ENCODE measurements around the gene SH3PXD2B.
A peak's percentile ranks its signal among the peaks of the same experiment; 100 is the strongest.
"Not testable (repeated sequence)": the region's sequence is repeated elsewhere in the genome, so short reads cannot be mapped to it uniquely, and the experiment has no call there.

SH3PXD2B gene

DNA sequence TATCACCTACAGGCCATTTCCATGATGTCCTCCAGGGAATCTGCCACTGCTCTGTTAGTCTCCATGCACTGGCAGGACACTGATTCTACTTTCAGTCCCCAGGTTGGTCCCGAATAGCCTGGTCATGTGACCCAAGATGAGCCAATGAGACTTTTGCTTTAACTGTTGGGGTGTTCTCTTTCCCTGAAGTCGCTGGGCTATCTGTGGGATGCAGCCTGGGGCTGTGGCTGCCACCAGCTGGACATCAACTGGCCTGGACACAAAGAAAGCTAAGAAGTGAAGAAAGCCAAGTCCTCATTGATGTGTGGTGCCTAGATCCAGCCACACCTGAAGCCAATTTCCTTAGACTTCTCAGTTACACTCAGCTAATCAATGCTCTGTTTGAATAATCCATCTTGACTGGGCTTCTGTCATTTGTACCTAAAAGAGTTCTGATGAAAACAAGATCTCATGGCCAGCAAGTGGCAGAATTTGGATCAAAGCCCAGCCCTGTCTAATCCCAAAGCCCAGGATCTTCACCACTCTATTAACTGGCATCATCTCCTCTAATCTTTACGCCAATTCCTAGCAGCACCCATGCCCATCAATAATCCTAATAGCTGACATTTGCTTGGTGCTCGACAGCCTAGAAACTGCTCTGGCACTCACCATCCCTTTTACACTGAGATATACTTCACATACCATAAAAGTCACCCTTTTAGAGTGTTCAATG lies 37.0 kb downstream of the SH3PXD2B start:
- no peak for DNase-seq

DNA sequence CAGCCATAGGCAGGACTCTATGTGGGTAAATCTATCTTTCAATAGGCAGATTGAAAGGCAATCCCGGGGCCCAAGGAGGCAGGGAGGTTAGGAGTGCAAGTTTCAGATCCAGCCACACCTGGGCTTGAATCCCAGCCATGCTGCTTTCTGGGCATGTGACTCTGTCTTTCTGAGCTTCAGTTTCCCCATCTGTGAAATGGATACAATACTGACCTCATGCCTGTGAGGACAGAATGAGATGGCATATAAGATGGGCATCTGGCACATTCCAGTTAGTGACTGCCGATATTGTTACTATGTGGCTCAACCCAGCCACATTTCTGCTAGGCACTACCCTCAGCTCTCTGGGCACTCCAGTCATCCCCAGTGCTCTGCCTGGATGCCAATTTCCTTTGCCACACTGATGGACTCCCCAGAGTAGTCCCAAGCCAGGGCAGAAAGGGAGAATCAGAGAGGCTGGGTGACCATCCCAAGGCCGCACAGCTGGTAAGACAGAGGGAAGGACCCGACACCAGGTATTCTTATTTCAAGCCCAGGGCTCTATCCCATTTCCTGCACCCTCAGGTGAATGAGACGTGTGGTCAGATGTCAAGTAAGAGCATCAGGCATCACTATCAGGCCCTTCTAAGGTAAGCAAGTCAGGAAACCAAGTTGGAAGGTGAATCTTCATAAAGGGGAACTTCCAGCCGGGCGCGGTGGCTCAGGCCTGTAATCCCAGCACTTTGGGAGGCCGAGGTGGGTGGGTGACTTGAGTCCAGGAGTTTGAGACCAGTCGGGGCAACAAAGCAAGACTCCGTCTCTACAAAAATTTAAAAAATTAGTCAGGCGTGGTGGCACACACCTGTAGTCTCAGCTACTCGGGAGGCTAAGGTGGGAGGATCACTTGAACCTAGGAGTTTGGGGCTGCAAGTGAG lies 38.7 kb downstream of the SH3PXD2B start:
- no peak for DNase-seq

DNA sequence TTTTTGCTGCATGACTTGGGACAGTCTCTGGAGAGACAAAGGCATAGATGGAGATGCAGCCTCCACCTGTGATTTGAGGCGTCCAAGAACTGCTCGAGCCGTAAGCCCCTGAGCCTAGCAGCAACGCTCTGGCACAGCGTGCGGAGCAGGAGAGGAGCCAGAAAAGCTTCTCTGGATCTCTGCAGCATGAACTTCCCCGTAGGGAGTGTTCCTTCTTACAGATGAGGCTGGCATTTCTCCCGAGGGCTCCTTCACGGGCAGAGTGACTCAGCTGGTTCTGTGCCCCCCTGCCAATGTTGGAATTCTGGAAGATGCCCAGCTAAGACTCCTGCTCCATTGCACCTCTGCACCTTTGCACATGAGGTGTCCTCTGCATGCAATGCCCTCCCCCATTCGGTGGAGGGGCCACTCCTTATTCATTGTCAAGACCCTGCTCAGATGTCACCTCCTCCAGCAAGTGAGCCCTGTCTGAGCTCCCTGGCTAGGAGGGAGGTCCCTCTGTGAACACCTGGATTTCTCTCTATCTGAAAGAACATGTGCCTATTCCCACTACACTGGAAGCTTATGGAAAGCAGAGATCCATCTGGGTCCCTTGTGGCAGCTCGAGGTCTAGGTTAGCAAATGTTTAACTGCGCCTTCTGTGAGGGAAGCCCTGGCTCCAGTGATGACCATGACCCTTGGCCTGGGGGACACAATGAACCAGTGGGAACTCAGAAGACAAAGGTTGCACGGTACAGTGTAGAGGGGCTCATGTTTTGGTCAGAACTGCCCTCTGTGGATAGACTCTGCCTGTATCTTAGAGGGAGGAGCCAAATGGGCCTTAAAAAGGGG lies 39.6 kb downstream of the SH3PXD2B start:
- DNase-seq = no peak

DNA sequence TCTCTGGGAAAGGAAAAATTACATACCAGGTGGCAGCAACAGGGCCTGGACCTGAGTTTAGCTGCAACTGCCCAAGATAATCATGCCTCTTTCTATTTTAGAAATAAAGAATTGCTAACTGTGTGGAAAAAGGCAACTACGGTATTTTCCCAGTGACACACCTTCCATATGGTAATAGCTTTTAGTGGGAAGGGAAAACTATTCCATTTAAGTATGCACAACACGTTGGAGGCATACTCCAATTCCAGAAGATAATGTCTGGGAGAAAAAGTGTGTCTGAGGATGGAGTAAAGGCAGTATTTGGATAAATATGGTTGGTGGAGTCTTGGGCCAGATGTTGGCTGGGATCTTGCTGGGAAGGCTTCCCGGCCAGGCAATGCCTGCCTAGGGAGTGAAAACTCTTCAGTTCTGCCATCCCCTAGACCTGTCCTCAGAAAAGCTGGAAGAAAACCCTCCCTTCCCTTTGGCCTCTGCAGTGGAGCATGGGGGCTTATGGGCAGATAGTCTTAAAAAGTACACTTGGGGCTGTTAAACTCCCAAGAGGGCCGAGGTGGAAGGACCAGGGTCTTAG lies 40.6 kb downstream of the SH3PXD2B start:
- DNase-seq = no peak

DNA sequence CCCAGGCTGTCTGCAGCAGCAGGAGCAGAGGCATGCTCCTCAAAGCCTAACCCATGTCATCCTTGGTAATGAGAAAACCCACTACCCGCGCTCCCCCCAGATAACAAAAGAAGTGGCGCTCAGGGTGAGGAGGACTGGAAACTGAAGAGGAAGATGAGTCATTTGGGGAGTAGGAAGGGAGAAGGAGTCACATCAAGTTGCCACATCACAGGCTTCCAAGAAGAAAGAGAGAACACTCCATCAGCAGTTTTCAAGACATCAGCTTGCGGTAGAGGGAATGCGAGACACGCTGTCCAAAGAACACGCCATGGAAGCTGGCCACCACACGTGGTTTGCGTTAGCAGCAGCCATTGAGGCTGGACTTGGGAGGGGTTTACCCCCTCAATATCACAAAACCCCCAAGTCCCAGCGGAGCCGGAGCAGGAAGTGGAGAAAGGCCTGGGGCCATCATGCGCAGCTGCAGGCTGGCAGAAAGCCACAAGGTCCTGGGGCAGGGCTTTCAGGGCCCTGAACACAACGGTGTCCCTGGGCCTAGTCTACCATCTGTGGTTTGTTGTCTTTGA lies 41.5 kb downstream of the SH3PXD2B start:
- peak; percentile 3 for DNase-seq

DNA sequence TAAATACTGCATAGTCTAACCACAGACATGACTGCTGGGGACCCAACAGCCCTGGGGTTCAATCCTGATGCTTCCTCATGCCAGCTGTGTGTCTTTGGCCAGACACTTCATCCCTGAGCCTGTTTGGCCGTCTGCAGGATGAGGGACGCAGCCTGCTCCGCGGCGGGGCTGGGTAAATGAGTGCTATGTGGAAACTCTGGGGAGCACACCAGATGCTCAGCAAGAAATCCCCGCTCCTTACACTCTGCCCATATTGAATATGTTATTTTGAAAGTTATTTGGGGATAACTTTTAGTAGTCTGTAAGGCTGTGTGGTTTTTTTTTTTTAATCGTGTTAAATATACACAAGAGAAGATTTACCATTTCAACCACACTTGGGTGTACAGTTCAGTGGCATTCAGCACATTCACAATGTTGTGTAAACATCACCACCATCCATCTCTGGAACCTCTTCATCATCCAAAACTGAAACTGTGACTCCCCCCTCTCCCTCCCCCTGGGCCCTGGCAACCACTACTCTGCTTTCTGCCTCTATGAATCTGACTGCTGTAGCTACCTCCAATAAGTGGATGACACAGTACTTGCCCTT lies 42.7 kb downstream of the SH3PXD2B start:
- DNase-seq = no peak

DNA sequence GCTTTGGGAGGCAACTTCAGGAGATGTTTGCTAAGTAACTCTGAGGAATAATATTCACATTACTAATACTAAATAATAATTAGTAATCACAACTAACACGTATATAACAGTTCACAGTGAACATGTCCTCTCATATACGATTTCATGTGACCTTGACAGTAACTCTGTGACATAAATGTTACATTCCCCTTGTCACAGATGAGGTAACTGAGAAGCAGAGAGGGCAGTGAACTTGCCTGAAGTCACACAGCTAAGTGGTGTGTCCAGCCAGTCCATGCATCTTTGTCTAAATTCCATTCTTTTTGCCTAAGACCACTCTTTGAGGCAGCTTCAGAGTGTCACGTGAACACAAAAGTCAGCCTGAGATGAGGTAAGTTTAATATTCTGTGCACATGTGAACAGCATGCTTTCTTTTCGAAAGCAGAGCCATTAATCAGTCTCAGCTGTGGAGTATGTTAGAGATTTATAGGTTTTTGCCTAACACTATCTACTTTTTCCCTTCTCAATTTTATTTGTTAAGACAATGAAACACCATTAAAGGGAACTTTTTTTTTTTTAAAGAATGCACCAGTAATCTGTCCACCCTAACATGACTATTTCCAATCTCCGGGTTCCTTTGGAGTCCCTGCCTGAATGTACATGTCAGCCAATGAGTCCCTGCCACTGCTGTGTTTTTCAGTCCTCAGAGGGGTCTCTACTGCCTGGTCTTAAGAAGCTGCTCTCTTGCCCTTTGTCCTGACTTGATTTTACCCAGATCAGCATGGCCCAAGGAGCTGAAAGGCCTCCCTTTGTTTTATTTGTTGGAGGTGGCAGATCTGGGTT lies 43.5 kb downstream of the SH3PXD2B start:
- DNase-seq = no peak

DNA sequence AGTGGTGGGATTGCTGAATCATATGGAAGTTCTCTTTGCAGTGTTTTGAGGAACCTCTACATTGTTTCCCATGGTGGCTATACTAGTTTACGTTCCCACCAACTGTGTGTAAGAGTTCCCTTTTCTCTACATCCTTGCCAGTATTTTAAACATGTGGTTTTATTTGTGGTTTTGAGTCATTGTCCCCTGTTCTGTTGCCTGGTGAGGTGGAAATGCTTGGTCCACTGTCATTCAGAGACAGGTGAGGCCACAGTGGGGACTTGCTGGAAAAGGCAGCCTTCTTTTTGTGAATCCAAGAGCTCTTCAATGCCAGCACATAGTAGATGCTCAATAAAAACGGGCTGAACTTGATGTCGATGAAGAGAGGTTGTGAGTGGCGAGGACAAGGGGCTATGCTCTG lies 44.2 kb downstream of the SH3PXD2B start:
- DNase-seq = no peak

DNA sequence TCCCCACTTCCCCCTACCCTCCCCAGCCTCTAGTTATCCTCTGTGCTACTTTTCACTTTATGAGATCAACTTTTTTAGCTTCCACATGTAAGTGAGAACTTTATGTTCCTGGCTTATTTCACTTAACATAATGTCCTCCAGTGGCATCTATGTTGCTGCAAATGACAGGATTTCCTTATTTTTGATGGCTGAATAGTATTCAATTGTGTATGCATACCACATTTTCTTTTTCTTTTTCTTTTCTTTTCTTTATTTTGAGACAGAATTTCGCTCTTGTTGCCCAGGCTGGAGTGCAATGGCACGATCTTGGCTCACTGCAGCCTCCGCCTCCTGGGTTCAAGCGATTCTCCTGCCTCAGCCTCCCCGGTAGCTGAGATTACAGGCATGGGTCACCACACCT lies 44.8 kb downstream of the SH3PXD2B start:
- DNase-seq = not testable (repeated sequence)

DNA sequence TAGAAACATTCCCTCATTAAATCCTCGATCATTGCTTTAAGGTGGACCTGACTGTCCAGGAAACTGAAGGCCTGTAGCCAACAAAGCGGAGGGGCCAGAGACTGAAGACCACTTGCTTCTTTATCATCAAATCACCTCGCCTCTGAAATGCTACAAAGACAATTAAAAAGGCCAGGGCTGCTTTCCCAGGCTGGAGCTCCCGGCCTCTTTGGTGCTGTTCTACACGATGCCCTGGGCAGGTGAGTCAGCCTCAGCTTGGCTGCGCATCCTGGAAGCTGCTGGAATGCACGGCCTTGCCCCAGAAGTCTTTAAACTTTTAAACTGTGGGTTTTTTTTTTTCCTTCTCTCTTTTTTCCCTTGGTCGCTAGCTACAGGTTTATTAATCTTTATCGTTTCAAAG lies 46.5 kb downstream of the SH3PXD2B start:
- DNase-seq = no peak

DNA sequence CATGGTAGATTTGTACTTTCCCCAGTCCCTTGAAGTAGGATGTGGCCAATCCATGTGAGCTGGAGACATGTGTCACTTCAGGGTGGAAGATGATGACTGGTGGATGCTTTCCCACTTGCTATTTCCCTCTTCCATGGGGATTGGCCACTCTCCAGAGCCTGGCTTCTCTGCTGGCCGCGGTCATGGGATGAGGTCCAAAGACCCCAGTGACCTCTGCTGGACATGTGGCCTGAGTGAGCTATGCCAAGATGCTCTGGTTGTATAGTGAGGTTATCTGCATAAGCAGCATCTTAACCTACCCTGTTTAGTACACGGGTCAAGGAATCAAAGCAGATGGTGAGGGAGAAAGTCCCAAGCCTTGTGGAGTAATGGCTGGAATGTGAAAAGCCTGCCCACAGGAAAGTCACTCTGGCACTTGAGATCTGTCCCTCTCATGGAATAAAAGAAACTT lies 47.1 kb downstream of the SH3PXD2B start:
- no peak for DNase-seq

DNA sequence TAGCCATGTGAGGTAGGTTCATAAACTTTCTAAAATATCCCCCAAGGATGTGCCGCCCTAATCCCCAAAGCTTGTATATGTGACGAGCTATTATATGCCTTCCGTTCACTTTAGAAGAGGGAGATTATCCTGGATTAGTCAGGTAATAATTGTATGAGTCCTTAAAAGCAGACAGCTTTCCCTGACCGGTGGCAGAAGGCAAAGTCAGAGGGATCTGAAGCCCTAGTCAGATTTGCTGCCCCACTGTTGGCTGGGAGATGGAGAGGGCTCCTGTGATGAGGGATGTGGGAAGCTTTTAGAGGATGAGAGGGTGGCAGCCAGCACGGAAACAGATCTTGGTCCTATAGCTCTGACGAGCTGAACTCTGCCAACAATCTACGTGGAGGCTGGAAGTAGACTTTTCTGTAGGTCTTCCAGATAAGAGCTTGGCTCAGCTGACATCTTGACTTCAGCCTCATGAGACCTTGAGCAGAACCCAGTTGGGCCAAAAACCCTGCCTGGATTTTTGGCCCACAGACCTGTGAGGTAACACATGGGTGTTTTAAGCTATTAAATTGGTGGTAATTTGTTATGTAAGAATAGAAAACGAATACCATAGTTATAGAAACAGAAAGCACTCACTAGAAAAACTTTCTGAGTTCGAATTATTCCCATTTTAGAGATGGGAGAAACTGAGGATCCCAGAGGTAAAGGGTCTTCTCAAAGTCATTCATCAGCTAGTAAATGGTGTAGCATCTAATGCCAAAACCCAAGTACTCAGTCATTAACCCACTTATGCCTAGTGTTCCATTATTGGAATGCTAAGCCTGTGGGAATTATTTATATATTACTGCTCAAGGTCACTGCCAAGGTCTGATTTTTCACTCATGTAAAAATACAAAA lies 48.9 kb downstream of the SH3PXD2B start:
- DNase-seq = no peak

DNA sequence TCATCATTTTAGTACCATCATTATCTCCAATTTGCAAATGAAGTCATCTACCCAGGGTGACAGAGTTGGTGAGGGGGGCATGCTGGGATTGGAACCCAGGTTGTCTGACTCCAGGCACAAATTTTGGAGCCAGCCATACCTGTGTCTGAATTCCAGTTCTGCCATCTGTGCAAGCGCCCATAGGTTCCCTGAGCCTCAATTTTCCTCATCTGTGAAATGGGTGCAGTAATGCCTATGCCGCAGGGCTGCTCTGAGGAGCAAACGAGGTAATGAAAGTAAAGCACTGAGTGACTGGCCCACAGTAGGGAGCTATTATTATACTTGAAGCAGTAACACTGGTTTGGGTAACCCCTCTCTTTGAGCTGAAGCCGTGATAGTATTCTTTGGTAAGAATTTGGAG lies 49.6 kb downstream of the SH3PXD2B start:
- no peak for DNase-seq

DNA sequence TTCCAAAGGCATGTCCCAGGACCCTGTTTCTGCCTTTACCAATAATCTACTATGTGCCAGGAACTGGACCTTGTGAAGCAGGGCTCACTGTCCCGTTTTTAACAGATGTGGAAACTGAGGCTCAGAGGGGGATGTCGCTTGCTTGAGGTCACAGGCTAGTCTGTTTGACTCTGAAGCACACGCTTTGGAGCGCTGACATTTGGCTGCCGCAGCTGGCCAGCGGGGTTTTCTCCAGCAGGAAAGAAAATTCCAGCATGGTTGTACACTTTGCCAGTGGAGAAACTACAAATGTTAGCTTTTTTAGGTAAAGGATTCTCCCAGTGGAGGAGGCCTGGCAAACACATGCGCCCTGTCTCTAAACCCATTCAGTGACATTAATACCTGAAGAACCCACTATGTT lies 50.5 kb downstream of the SH3PXD2B start:
- DNase-seq = no peak

DNA sequence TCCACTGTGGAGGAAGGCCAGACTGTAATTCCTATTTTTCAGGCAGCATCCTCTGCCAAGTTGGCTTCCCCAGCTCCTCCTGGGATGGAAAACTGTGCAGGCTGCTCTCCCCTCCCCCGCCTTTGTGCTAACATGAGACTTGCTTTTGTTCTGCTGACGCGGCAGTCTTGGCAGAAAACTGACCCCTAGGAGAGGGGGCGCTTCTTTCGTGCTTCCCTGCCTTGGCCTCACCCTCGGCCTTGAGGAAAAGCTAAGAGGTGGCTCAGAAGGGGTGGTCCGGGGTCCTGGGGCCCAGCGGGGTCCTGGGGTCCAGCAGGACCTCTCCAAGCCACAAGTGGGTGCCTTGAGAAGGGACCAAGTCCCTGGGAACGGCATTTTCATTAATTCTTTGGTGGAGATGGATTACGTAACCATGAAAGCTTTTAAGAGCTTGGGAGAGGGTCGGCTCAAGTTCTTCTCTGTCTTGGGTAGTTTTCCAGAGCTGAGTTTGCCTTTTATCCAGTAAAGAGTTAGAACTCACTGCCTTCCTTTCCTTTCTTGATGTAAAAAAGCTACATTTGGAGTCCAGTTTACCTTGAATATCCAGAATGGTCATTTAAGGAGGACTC lies 51.0 kb downstream of the SH3PXD2B start:
- no peak for DNase-seq

DNA sequence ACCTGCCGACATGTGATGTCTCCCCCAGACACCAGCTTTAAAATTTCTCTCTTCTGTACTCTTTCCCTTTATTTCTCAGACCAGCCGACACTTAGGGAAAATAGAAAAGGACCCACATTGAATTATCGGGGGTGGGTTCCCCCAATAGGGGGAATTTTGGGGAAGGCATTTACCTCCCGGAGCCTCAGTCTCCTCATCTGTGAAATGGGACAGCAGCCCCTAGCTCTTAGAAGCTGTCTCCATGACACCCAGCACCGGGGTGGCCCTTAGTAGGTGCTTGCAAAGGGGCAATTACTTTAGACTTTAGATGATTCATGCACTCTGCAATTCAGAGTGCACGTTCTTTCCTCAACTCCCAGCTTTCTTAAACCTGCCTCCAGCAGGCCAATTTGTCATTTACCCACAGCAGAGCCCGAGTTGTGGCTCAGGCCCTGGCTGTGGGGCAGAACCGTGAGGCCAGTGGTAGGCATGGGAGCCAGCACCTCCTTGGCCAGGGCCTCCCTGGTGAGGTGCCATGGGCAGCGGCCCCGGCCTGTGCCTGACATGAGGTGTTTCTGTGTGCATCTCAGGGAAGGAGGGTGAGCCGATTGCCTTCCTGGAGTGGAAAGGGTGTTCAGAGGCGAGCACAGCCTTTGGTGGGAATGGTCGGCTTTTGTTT lies 51.7 kb downstream of the SH3PXD2B start:
- DNase-seq = no peak

DNA sequence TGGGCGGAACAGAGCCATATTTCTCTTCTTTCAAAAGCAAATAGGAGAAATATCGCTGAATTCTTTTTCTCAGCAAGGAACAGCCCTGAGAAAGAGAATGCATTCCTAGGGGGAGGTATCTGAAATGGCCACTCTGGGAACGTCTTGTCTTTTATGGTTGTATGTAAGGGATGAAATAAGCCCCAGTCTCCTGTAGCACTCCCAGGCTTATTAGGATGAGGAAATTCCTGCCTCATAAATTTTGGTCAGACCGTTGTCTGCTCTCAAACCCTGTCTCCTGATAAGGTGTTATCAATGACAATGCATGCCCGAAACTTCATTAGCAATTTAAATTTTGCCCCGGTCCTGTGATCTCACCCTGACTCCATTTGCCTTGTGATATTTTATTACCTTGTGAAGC lies 52.3 kb downstream of the SH3PXD2B start:
- DNase-seq = not testable (repeated sequence)

DNA sequence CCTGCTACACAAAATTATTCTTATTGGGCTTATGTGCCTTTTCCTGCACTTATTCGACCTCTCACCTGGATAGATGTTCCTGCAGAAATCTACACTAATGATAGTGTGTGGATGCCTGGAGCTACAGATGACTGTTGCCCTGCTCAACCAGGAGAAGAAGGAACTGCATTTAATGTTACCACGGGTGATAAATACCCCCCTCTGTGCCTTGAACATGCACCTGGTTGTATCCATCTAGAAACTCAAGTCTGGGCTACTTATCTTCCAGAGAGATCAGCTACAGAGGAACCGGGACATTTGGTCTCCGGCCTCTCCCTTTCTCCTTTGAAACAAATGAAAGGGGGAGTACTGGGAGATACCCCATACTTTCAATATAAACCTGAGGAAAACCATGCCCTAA lies 54.5 kb downstream of the SH3PXD2B start:
- DNase-seq = no peak

DNA sequence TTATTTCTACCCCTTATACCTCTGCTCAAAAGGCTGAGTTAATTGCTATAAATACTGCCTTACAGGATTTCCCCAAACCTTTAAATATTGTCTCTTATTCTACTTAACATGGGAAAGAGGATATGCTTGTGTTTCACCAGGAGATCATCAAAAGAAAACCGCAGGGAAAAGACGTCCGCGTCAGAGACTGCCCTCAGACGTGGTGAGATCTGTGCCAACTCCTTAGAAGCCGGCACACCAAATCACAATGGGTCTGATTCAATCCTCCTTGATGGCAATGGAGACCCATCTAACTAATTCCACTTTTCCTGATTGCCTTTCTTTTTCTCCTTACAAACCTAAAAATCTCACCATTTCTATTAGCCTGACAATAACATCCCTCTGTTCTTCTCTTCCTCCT lies 55.0 kb downstream of the SH3PXD2B start:
- DNase-seq = no peak
